ENCODE results near the gene SRP68. TPM values are rescaled to one million over a fixed set of nuclear protein-coding genes. Genes with fewer than 3 reads are reported as not detected.

Gene SRP68
- total and polyA plus RNA-seq, 2 of the 4 experiments (the other 2 are of a cell fraction): 47.1 to 82.6 TPM

DNA sequence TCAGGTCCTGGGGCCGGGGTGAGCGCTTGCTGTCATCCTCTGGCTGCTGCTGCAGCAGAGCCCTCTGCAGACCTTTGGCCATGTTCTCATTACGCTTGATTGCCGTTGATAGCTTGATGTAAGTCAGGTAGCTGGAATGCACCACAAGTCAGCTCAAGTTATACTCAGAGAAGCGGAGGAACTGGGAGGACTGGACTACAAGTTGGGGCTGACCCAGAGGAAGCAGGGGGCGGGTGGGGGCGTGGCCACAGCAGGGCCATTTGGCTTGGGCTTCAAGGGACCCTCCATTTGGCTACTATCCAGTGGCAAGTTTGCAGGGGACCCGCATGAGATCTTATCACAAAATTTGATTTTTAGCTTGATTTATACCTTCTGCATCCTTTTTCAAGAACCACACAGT is 26.3 kb downstream of the SRP68 start:
- no peak overlapping the region for H2BK15ac ChIP-seq (ENCODE audit: low read depth, low read length)
- peaks cover 6% of the 10 kb centered on the region; the same call in 1 of the 2 replicates for H4K20me1 ChIP-seq (ENCODE audit: insufficient read depth, low read length)
- 100% methylated on average over 2 of the region's 8 CpGs; no CpG with 5 or more reads in 1 of the 2 experiments for WGBS, 2 experiments (ENCODE audit: extremely low coverage in 2 of 2, insufficient read length in 1 of 2)
- TF ChIP-seq CHD1 (IDR thresholded peaks at IDR 0.05; ENCODE audit: low read depth, low read length) (no peak), POLR2A (IDR thresholded peaks at IDR 0.05; ENCODE audit: low read depth, low read length) (no peak), SMC3 (IDR thresholded peaks at IDR 0.05; ENCODE audit: low read depth, low read length) (no peak), CTCF (conservative IDR thresholded peaks at IDR 0.05; ENCODE audit: low read depth, low read length) (no peak), USF2 (IDR thresholded peaks at IDR 0.05; ENCODE audit: low read depth, low read length) (no peak), MAFK (IDR thresholded peaks at IDR 0.05; ENCODE audit: low read depth, low read length) (no peak), MAZ (IDR thresholded peaks at IDR 0.05; ENCODE audit: borderline replicate concordance, low read depth, low read length) (no peak), CEBPB (IDR thresholded peaks at IDR 0.05; ENCODE audit: low read depth, low read length) (no peak), ELK1 (IDR thresholded peaks at IDR 0.05; ENCODE audit: borderline replicate concordance, low read depth, low read length) (no peak), BHLHE40 (IDR thresholded peaks at IDR 0.05; ENCODE audit: low read depth, low read length) (no peak), RAD21 (IDR thresholded peaks at IDR 0.05; ENCODE audit: low read length) (no peak), MXI1 (IDR thresholded peaks at IDR 0.05; ENCODE audit: borderline replicate concordance, low read depth, low read length) (no peak), RCOR1 (IDR thresholded peaks at IDR 0.05; ENCODE audit: insufficient replicate concordance, low read length) (no peak)
- no peak overlapping the region for H2BK20ac ChIP-seq (ENCODE audit: low read depth, low read length)
- H3K4me3 ChIP-seq (ENCODE audit: insufficient read depth, low read depth, low read length): no peak overlapping the region
- DNase-seq (no peak), ATAC-seq (ENCODE audit: low read depth) (no peak)
- H3K9me3 ChIP-seq (ENCODE audit: control insufficient read depth, insufficient read depth, low read length): no peaks in the 10 kb centered on the region
- H2BK120ac ChIP-seq (ENCODE audit: low read depth, low read length): no peak overlapping the region
- H4K5ac ChIP-seq (ENCODE audit: low read depth, low read length): no peak overlapping the region
- peaks cover 11 to 41% of the 10 kb centered on the region in 2 experiments; a peak in 3 of 4 replicates for H3K79me1 ChIP-seq (ENCODE audit: low read depth in 1 of 2, low read length in 2 of 2)
- no peak overlapping the region for H3K9ac ChIP-seq (ENCODE audit: low read depth, low read length)
- no peaks in the 10 kb centered on the region for H3K4me1 ChIP-seq (ENCODE audit: control insufficient read depth, insufficient read depth, low read length)
- no peak overlapping the region for H3K4me2 ChIP-seq (ENCODE audit: low read depth, low read length)
- H2AFZ ChIP-seq (replicated peaks; ENCODE audit: low read length, poor library complexity): no peak overlapping the region
- peaks cover 80% of the 10 kb centered on the region for H3K36me3 ChIP-seq (ENCODE audit: control insufficient read depth, insufficient read depth, low read length)
- no peak overlapping the region for H3K56ac ChIP-seq (ENCODE audit: extremely low read depth, insufficient read depth, low read length)
- BruUV-seq (replicated peaks): no TSS peak
- H3K27me3 ChIP-seq (ENCODE audit: control insufficient read depth, insufficient read depth, low read length): no peaks in the 10 kb centered on the region
- no peak overlapping the region for H3K14ac ChIP-seq (replicated peaks; ENCODE audit: low read depth, low read length)
- no peak overlapping the region for H3K4ac ChIP-seq (ENCODE audit: low read depth, low read length)
- in situ Hi-C loops (cut with MboI; ENCODE audit: low sequenced_read_pairs): no loop called here
- H2BK5ac ChIP-seq (ENCODE audit: low read depth, low read length, poor library complexity, severe bottlenecking): no peak overlapping the region
- H2AK5ac ChIP-seq (ENCODE audit: low read depth, low read length): no peak overlapping the region
- no peak overlapping the region for H3K18ac ChIP-seq (ENCODE audit: low read depth, low read length)
- no peak overlapping the region for H3K23ac ChIP-seq (ENCODE audit: low read depth, low read length)
- intact Hi-C loops (cut with micrococcal nuclease): no loop called here
- H3K9me1 ChIP-seq (ENCODE audit: insufficient read depth, low read length): peaks cover 10% of the 10 kb centered on the region; the same call in 1 of the 2 replicates
- no peak overlapping the region for H4K91ac ChIP-seq (ENCODE audit: insufficient read depth, low read depth, low read length)
- dilution Hi-C loops (cut with HindIII; ENCODE audit: low sequenced_read_pairs, unreplicated experiment): no loop called here
- H2AK9ac ChIP-seq (replicated peaks; ENCODE audit: low read depth, low read length, poor library complexity): no peak overlapping the region
- H4K8ac ChIP-seq (ENCODE audit: low read depth in 2 of 2, low read length in 2 of 2): no peak overlapping the region
- H3K27ac ChIP-seq (ENCODE audit: insufficient read depth, low read length): no peak overlapping the region
- ChIA-PET CTCF (no interaction called here), POLR2A (ENCODE audit: unreplicated experiment) (no interaction called here)

Data from IMR-90 (cell line).